Measurements from ENCODE around the gene AQP7. TPM values are rescaled to one million over a fixed set of nuclear protein-coding genes. Genes with fewer than 3 reads are reported as not detected.
A peak's percentile ranks its signal among the peaks of the same experiment; 100 is the strongest.

AQP7 gene
- total RNA-seq, 1 donor from 2014 or later, result not detected

DNA sequence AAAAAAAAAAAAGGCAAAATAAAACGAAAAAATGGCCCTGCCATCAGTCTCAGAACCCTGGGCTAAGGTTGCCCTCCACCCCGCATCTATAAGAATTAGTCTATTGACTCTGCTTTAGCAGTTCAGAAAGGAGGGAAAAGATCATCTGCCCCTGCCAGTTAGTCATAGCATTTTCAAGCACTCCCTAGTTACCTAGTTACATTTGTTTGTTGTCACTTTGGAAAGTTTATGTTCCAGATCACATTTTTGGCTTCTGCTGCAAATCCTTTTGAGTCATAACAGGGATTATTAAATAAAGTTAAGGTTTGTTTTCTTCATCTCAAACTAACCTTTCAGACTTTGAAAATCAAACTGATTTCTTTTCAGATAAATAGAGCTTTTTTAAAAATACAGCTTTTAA, 52.1 kb downstream of the AQP7 start:
- FAIRE-seq, result no peak
- DNase-seq (ENCODE audit: low read depth), result peak; percentile 82
- Histone ChIP-seq H3K27me3 (ENCODE audit: control insufficient read depth, insufficient read depth, low read length) (no peaks in the 10 kb centered on the region), H3K36me3 (ENCODE audit: control insufficient read depth, insufficient read depth, low read length) (peaks cover 12% of the 10 kb centered on the region), H3K4me3 (ENCODE audit: low read depth, low read length) (no peak overlapping the region)
- TF ChIP-seq, protein P1, sequence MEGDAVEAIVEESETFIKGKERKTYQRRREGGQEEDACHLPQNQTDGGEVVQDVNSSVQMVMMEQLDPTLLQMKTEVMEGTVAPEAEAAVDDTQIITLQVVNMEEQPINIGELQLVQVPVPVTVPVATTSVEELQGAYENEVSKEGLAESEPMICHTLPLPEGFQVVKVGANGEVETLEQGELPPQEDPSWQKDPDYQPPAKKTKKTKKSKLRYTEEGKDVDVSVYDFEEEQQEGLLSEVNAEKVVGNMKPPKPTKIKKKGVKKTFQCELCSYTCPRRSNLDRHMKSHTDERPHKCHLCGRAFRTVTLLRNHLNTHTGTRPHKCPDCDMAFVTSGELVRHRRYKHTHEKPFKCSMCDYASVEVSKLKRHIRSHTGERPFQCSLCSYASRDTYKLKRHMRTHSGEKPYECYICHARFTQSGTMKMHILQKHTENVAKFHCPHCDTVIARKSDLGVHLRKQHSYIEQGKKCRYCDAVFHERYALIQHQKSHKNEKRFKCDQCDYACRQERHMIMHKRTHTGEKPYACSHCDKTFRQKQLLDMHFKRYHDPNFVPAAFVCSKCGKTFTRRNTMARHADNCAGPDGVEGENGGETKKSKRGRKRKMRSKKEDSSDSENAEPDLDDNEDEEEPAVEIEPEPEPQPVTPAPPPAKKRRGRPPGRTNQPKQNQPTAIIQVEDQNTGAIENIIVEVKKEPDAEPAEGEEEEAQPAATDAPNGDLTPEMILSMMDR (IDR thresholded peaks at IDR 0.05; ENCODE audit: insufficient read depth, low read length, severe bottlenecking), result no peak

DNA sequence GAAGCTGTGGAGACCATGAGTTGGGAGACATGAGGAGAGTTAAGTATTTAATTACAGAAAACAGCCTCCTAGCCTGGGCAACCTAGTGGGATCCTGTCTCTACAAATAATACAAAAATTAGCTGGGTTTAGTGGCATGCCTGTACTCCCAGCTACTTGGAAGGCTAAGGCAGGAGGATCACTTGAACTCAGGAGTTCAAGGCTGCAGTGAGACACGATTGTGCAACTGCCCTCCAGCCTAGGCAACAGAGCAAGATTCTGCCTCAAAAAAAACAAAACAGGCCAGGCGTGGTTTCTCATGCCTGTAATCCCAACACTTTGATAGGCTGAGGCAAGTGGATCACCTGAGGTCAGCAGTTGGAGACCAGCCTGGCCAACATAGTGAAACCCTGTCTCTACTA, 52.6 kb downstream of the AQP7 start:
- FAIRE-seq (no peak), DNase-seq (ENCODE audit: low read depth) (peak; percentile 5)
- no peaks in the 10 kb centered on the region for H3K27me3 ChIP-seq (ENCODE audit: control insufficient read depth, insufficient read depth, low read length)
- H3K4me3 ChIP-seq (ENCODE audit: low read depth, low read length), result no peak overlapping the region
- TF ChIP-seq, protein P1 (IDR thresholded peaks at IDR 0.05; ENCODE audit: insufficient read depth, low read length, severe bottlenecking), result no peak
- H3K36me3 ChIP-seq (ENCODE audit: control insufficient read depth, insufficient read depth, low read length), result peaks cover 12% of the 10 kb centered on the region

DNA sequence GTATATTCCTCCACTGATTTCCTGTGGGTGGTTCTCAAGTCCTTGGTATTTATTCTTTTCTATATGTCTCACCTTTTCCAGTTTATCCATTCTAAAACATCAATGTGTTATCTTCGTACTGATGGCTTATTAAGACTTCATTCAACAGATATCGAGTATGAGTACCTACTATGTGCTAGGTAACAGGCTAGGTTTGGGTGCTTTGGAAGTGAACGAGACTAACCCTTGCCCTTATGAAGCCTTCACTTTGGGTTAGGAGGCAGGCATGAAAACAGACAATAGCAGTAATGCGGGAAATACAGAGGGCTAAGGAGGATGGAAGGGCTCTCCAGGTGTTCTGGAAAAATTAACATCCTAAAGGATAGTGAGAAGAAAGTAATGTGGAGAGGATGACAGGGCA, 53.4 kb downstream of the AQP7 start:
- Histone ChIP-seq H3K4me3 (ENCODE audit: low read depth, low read length) (no peak overlapping the region), H3K27me3 (ENCODE audit: control insufficient read depth, insufficient read depth, low read length) (no peaks in the 10 kb centered on the region), H3K36me3 (ENCODE audit: control insufficient read depth, insufficient read depth, low read length) (peaks cover 13% of the 10 kb centered on the region)
- TF ChIP-seq, protein P1 (IDR thresholded peaks at IDR 0.05; ENCODE audit: insufficient read depth, low read length, severe bottlenecking), result no peak
- FAIRE-seq (no peak), DNase-seq (ENCODE audit: low read depth) (no peak)

DNA sequence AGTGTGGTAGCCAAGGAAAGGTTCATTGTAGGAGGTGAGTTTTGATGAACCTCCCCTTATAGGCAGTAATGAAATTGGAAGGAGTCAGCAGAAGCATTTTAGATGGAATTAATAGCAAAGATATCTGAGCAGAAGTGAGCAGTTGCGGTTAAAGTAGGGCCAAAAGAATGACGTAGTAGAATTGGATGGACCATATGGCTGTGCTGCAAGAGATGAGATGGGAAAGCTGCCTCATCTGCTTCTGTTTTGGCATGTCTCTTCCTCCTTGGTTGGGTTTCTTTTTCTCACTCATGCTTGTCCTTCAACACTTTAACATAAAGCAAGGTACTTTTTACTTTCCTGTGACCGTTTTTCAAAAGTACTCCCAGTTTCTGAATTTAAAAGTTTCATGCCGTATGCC, 55.8 kb downstream of the AQP7 start:
- TF ChIP-seq, protein P1 (IDR thresholded peaks at IDR 0.05; ENCODE audit: insufficient read depth, low read length, severe bottlenecking), result no peak
- H3K36me3 ChIP-seq (ENCODE audit: control insufficient read depth, insufficient read depth, low read length), result peaks cover 15% of the 10 kb centered on the region
- FAIRE-seq, result no peak
- DNase-seq (ENCODE audit: low read depth), result no peak
- no peak overlapping the region for H3K4me3 ChIP-seq (ENCODE audit: low read depth, low read length)
- H3K27me3 ChIP-seq (ENCODE audit: control insufficient read depth, insufficient read depth, low read length), result no peaks in the 10 kb centered on the region

DNA sequence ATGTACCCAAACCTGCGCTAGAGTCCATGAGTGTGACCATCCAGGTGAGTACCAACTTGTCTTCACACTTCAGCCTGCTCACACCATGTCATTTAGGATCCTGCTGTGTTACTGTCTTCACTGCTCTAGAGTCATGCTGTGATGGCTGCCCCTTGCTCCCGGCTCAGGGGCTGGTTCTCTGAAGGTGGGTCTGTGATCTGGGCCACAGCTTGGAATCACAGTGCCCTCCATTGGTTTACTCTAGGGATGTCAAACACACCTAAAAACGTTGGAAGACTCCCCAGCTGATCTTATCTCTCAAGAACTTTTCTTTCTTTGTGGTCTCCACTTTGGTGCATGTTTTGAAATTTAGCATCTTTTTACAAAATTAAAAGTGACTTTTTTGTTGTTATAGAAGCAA, 58.2 kb downstream of the AQP7 start:
- TF ChIP-seq, protein P1 (IDR thresholded peaks at IDR 0.05; ENCODE audit: insufficient read depth, low read length, severe bottlenecking), result no peak
- no peak overlapping the region for H3K4me3 ChIP-seq (ENCODE audit: low read depth, low read length)
- FAIRE-seq (no peak), DNase-seq (ENCODE audit: low read depth) (no peak)
- H3K36me3 ChIP-seq (ENCODE audit: control insufficient read depth, insufficient read depth, low read length), result peaks cover 20% of the 10 kb centered on the region
- no peaks in the 10 kb centered on the region for H3K27me3 ChIP-seq (ENCODE audit: control insufficient read depth, insufficient read depth, low read length)

DNA sequence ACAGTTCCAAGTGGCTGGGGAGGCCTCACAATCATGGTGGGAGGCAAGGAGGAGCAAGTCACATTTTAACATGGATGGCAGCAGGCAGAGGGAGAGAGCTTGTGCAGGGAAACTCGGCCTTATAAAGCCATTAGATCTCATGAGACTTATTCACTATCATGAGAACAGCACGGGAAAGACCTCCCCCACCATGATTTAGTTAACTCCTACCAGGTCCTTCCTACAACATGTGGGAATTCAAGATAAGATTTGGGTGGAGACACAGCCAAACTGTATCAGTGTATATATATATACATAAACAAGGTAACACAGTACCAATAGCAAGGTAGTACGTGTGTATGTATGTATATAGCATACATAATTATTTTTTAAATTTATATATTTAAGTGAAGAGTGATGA, 61.2 kb downstream of the AQP7 start:
- H3K27me3 ChIP-seq (ENCODE audit: control insufficient read depth, insufficient read depth, low read length), result no peaks in the 10 kb centered on the region
- peaks cover 20% of the 10 kb centered on the region for H3K36me3 ChIP-seq (ENCODE audit: control insufficient read depth, insufficient read depth, low read length)
- H3K4me3 ChIP-seq (ENCODE audit: low read depth, low read length), result no peak overlapping the region
- FAIRE-seq (no peak), DNase-seq (ENCODE audit: low read depth) (no peak)
- TF ChIP-seq, protein P1 (IDR thresholded peaks at IDR 0.05; ENCODE audit: insufficient read depth, low read length, severe bottlenecking), result no peak
